SIG-M5 (cell line): ENCODE data around the gene PARP12.
"Not testable (repeated sequence)": the region's sequence is repeated elsewhere in the genome, so short reads cannot be mapped to it uniquely, and the experiment has no call there.

ENCODE experiments used
- DNase-seq: peaks from one replicate; lab custom pipeline; 2025; lab: John Stamatoyannopoulos, UW

The PARP12 gene

GRCh38 chr7:140062528-140063299 lies at the start of gene PARP12:
Gene PARP12, minus strand, starts transcription at chr7:140062951. Its CDS starts 104 bp downstream, at chr7:140062847.
- no peak for DNase-seq

- DNase-seq = not testable (repeated sequence)
Measured at GRCh38 chr7:140108777-140109176, 46.0 kb upstream of the PARP12 start.

DNA sequence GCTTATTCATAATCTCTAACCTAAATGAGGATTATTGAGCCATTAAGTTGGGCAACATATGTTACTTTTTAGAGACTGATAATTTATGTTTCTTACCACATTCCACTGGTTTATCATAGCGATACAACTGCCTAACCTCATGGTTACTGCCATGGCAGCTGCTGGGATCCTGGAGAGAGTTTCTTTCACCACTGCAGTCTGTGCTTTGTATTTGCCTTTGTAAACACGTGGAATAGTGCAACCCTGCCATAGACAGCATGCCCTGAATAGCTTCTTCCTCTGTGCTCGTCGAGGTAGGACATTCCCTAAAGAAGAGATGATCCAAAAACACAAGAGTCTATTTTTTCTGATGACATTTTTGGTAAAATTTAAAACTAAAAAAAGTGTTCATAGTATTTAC lies 33.7 kb upstream of the PARP12 start:
- no peak for DNase-seq

DNA sequence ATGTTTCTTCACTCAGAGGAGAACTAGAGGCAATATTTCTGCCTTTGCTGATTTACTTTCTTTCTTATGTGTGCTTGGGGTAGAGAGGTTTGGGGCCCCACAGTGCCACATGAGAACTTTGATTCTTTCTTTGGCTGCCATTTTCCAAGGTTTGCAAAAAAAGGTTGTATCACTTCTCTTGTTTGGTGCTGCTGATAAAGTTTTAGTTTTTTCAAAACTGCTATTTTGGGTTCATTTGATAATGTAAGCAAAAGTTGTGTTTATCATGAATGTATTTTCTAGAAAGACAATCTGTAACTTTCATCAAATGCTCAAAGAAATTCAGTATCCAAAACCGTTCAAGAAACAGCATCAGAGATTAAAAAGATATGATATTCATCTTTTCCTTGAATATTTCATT lies 30.6 kb upstream of the PARP12 start:
- DNase-seq = no peak

GRCh38 chr7:140085447-140085846 lies 22.7 kb upstream of the PARP12 start:
- DNase-seq = no peak

GRCh38 chr7:140084972-140085371 lies 22.2 kb upstream of the PARP12 start:
- no peak for DNase-seq

GRCh38 chr7:140084142-140084655 lies 21.4 kb upstream of the PARP12 start:
- no peak for DNase-seq

DNA sequence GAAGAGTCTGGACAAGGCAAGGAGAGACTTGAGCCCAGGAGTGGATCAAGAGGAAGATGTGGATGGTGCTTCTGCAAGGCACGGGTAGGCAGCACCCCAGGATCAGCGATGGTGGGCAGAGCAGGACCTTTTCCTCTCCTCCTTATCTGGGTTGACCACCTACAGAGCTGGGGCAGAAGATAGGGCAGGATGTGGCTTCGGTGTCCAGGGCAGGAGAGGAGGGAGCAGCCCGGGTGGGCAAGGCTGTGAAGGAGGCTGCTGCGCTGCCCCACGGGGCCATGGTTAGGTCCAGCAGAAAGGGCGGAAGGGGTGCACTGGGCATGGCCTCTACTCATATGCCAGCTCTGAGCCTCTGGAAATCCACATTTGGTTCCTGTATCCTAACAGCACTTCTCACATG lies 20.0 kb upstream of the PARP12 start:
- no peak for DNase-seq

GRCh38 chr7:140081774-140082425 lies 19.1 kb upstream of the PARP12 start:
- no peak for DNase-seq

- no peak for DNase-seq
Measured at GRCh38 chr7:140080919-140081318, 18.2 kb upstream of the PARP12 start.

- no peak for DNase-seq
Measured at GRCh38 chr7:140079121-140079536, 16.4 kb upstream of the PARP12 start.

DNA sequence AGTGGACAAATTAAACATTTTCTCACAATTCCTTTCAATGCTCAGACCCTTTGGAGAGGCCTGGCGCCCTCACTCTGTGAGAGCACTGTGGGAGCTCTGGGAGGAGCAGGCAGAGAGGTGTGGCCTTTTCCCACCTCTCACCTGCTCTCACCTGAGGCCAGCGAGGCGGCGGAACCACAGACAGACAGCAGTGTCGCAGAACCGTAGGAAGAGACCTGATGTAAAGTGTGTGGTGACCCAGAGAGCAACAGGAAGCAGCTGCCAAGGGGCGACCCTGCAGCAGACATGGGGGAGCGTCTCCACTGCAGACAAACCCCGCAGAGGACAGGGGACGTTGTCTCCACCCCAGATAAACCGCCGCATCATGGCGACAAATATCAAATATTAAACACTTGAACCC lies 15.6 kb upstream of the PARP12 start:
- no peak for DNase-seq

- DNase-seq = no peak
Measured at GRCh38 chr7:140074780-140075179, 12.0 kb upstream of the PARP12 start.

DNA sequence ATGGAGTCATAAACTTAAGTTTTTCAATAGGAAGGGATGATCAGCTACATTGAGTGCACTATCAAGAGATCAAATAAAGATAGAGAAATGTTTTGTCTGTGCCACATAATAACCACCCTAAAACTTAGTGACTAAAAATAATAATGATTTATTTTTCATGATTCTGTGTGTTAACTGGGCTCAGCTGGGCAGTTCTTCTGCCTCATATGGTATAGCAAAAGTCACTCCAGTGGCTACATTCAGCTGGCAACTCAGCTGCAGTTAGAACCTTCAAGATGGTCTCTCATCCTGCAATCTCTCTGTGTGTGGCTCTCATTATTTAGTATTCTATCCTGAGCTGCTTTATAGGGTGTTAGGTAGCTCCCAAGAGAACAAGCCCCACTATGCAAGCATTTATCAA lies 7.8 kb upstream of the PARP12 start:
- no peak for DNase-seq

- DNase-seq = no peak
Measured at GRCh38 chr7:140069298-140069949, 6.7 kb upstream of the PARP12 start.

DNA sequence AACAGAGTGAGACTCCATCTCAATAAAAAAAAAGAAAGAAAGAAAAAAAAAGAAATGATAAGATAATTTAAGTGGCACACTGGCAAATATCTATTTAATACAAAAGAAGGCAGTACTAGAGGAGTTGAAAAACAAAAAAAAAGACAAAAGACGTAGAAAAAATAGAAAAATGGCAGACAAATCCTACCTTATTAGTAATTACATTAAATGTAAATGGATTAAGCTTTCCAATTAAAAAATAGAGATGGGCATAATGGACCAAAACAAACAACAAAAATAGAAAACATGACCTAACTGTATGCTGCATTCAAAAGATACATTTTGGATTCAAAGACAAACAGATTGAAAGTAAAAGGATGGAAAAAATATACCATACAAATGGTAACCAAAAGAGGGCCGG lies 5.3 kb upstream of the PARP12 start:
- DNase-seq = no peak

GRCh38 chr7:140067052-140067451 lies 4.3 kb upstream of the PARP12 start:
- DNase-seq = no peak

- DNase-seq = no peak
Measured at GRCh38 chr7:140062118-140062527, 628 bp downstream of the PARP12 start.

DNA sequence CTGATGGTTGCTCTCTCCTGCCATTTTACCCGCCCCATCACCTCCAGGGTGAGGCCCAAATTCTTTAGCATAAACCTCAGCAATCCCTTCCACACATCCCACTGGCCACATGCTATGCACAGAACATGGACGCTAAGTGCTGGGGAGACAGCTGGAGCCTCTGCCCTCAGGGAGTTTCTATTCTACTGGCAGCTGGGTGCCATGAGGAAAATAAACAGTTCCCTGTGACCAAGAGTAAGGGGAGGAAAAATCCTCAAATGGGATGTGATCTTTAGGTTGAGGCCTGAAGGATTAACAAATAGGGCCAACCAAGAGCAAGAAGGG lies 1.2 kb downstream of the PARP12 start:
- no peak for DNase-seq

- no peak for DNase-seq
Measured at GRCh38 chr7:140060788-140061606, 1.8 kb downstream of the PARP12 start.

DNA sequence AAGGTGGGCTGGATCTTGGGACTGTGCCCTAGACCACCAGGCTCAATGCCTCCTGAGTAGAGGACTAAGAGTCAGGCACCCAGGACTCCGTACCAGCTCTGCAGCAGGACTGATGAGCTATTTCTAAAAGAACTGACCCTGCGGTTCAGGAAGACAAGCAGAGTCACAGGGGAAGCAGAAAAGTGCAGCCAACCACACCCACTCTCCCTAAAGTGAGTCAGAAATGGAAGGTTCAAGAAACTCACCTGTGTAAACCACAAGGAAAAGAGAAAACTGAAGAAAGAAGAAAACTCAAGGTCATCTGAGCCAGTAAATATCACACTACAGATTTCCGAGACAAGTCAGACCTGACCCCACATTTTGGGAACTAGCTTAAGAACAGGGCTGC lies 2.5 kb downstream of the PARP12 start:
- DNase-seq = no peak
